Smooth muscle cell (in vitro differentiated cells): Measurements from ENCODE around the gene HMMR. TPM values are rescaled to one million over a fixed set of nuclear protein-coding genes. Genes with fewer than 3 reads are reported as not detected.
A peak's percentile ranks its signal among the peaks of the same experiment; 100 is the strongest.

Source experiments
- DNase-seq: peaks from one replicate; lab custom pipeline; 2025; ENCODE audit not compliant: unreplicated experiment; lab: John Stamatoyannopoulos, UW
- H2AFZ ChIP-seq: fragments of 200-600 bp; sonication (generic); 2 replicates; pipeline ENCODE4 v1.6.0; 2016; ENCODE audit warnings: antibody characterized with exemption, low read depth, mild to moderate bottlenecking
- H3F3A ChIP-seq: fragments of 200-600 bp; sonication (generic); 2 replicates; pipeline ENCODE4 v1.6.0; 2017; ENCODE audit warnings: antibody characterized with exemption, low read depth
- H3K27ac ChIP-seq: fragments of 200-600 bp; sonication (generic); 2 replicates; pipeline ENCODE4 v1.5.1; 2016; ENCODE audit warnings: low read depth, mild to moderate bottlenecking
- H3K27me3 ChIP-seq: fragments of 200-600 bp; sonication (generic); 2 replicates; pipeline ENCODE4 v1.6.1; 2016; ENCODE audit warnings: low read depth, mild to moderate bottlenecking
- H3K36me3 ChIP-seq: fragments of 200-600 bp; sonication (generic); 2 replicates; pipeline ENCODE4 v1.5.1; 2016; ENCODE audit warnings: low read depth
- H3K4me1 ChIP-seq: fragments of 200-600 bp; sonication (generic); 2 replicates; pipeline ENCODE4 v1.5.1; 2016; ENCODE audit warnings: low read depth
- H3K4me2 ChIP-seq: fragments of 200-600 bp; sonication (generic); 2 replicates; pipeline ENCODE4 v1.6.0; 2016; ENCODE audit warnings: mild to moderate bottlenecking
- H3K4me3 ChIP-seq: fragments of 200-600 bp; sonication (generic); 2 replicates; pipeline ENCODE4 v1.5.1; 2016; ENCODE audit warnings: mild to moderate bottlenecking
- H3K79me2 ChIP-seq: fragments of 200-600 bp; sonication (generic); 2 replicates; pipeline ENCODE4 v1.6.0; 2016; ENCODE audit warnings: low read depth, mild to moderate bottlenecking
- H3K9ac ChIP-seq: fragments of 200-600 bp; sonication (generic); 2 replicates; pipeline ENCODE4 v1.6.0; 2016; ENCODE audit warnings: low read depth
- H3K9me3 ChIP-seq: fragments of 200-600 bp; sonication (generic); replicated peaks from 2 replicates; pipeline ENCODE4 v1.5.1; 2016; ENCODE audit warnings: low read depth
- H4K20me1 ChIP-seq: fragments of 200-600 bp; sonication (generic); 2 replicates; pipeline ENCODE4 v1.6.0; 2016; ENCODE audit warnings: low read depth
- WGBS: methylation state at CpG from one replicate; pipeline ENCODE4 v1.1.7; 2016; ENCODE audit warnings: low lambda C conversion rate; 5-methylcytosine and 5-hydroxymethylcytosine counted together
- polyA plus RNA-seq: library from polyadenylated mRNA; unstranded; fragments of >200 nt; fragmentation: Nextera tagmentation; extraction: Ambion mirVana; gene quantifications from 2 replicates; pipeline ENCODE4 v1.2.1, GENCODE V29; 2016
- total RNA-seq: library from RNA; depleted of rRNA; stranded (reverse); fragments of >200 nt; gene quantifications from 2 replicates; pipeline ENCODE4 v1.2.3, GENCODE V29; 2014
- TF ChIP-seq, protein P1 (sequence below): fragments of 200-600 bp; sonication (generic); IDR thresholded peaks from 2 replicates; pipeline ENCODE4 v1.5.1; 2017; ENCODE audit warnings: borderline replicate concordance, mild to moderate bottlenecking, antibody characterized with exemption; ENCODE audit not compliant: insufficient read depth, poor library complexity, severe bottlenecking

HMMR gene
- total and polyA plus RNA-seq, 2 experiments from 2014 or later, result 6.1 to 6.4 TPM

DNA sequence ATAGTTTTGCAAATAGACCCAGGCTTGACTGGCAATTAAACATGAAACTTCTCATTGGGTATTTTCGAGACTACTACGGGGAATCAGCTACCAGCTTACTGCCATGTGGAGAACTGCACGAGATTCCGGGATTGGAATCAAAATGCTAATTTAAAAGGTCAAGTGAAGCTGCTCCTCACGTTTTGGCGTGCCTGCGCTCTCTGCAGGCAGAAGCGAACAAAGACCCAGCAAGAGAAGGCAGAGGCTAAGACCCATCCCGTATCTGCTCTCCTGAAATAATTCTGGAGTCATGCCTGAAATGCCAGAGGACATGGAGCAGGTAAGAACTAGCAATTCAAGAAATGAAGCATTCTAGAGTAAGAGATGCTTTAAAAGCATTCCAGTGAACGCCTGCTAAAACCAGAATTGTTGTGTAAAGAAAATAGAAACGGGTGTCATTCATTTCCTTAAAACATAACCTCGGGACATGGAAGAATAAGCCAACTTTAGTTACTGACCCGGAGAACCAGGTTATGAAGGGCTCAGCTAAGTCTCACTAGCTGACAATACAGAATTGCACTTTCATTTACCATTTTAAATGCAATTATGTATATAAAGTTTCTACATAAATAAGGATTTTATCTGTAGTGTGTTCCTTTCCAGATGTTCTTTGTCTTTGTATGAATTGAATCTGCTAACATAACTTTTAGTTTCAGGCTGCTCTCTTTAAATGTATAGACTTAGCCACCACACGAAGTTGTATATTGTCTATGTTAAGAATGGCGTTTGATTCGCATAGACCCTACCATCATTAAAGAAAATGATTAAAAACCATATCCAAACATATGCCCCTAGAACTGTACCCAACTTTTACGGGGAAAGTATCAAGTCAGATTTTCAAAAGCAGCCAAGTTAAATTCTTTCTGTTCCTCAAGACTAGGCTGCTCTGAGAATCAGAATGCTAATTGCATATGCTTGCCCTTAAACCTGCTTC, 43.0 kb downstream of the HMMR start:
- H3K9me3 ChIP-seq, result no peaks in the 10 kb centered on the region
- DNase-seq, result peak; percentile 3

DNA sequence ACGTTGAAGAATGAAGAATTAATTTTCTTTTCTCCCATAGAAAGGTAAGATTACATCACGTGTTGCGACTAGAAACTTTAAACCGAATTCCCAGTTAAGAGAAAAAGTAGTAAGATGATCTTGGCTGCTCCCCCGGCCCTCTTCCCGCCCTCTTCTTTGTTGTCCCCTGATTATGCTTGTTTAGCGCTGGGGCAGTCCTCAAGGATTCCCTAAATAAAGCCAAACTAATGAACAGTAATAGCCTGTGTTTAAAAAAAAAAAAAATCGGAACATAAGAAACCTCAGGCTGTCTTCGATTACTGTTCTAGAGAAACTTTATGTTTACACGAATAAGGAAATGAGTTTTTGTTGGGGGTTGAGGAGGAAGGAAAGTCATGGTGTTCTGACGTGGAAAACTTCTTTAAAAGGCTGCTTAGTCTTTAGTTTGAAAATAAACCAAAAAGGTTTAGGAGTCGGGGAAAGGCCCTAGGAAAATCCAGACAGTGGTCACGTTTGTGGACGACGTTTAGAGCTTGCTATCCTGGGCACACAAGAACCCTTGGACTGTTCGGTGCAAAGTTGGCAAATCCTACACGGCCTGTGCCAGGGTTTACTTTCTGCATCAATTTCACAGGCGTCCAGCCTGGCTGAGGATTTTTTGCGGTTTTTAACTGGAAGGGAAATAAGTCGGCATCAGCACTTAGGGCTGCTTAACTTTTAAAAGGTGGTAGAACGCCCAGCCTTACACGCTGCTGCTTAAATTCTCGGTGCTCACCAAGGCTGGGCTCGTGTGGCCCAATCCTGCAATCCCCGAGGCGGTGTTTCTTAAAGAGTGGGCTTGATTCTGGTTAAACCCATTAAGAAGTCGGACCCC, 43.9 kb downstream of the HMMR start:
- H3K36me3 ChIP-seq, result no peaks in the 10 kb centered on the region
- peaks cover 47% of the 10 kb centered on the region for H3K4me1 ChIP-seq
- peak; percentile 1 for DNase-seq
- peak overlapping the region; percentile 94 for H3K4me2 ChIP-seq
- H3K9ac ChIP-seq, result peak overlapping the region; percentile 93
- H3F3A ChIP-seq, result peaks cover 29% of the 10 kb centered on the region
- H4K20me1 ChIP-seq, result peaks cover 33% of the 10 kb centered on the region
- peak overlapping the region; percentile 94 for H3K27ac ChIP-seq
- no peaks in the 10 kb centered on the region for H3K27me3 ChIP-seq
- 1% methylated on average over 27 of the region's 27 CpGs for WGBS
- peaks cover 33% of the 10 kb centered on the region for H3K79me2 ChIP-seq
- peak overlapping the region; percentile 74 for H3K4me3 ChIP-seq
- no peaks in the 10 kb centered on the region for H3K9me3 ChIP-seq
- H2AFZ ChIP-seq, result peak overlapping the region; percentile 93
- TF ChIP-seq, protein P1, sequence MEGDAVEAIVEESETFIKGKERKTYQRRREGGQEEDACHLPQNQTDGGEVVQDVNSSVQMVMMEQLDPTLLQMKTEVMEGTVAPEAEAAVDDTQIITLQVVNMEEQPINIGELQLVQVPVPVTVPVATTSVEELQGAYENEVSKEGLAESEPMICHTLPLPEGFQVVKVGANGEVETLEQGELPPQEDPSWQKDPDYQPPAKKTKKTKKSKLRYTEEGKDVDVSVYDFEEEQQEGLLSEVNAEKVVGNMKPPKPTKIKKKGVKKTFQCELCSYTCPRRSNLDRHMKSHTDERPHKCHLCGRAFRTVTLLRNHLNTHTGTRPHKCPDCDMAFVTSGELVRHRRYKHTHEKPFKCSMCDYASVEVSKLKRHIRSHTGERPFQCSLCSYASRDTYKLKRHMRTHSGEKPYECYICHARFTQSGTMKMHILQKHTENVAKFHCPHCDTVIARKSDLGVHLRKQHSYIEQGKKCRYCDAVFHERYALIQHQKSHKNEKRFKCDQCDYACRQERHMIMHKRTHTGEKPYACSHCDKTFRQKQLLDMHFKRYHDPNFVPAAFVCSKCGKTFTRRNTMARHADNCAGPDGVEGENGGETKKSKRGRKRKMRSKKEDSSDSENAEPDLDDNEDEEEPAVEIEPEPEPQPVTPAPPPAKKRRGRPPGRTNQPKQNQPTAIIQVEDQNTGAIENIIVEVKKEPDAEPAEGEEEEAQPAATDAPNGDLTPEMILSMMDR, result no peak

More for the DNA sequence above, 43.0 kb downstream of the HMMR start:
- no peaks in the 10 kb centered on the region for H3K36me3 ChIP-seq
- no peaks in the 10 kb centered on the region for H3K27me3 ChIP-seq
- H2AFZ ChIP-seq, result peak overlapping the region; percentile 93
- WGBS, result 2% methylated on average over 17 of the region's 17 CpGs
- peaks cover 24% of the 10 kb centered on the region for H3K79me2 ChIP-seq
- H3K4me1 ChIP-seq, result peaks cover 41% of the 10 kb centered on the region
- H3K27ac ChIP-seq, result peak overlapping the region; percentile 94
- peak overlapping the region; percentile 74 for H3K4me3 ChIP-seq
- peaks cover 29% of the 10 kb centered on the region for H3F3A ChIP-seq
- peak overlapping the region; percentile 94 for H3K4me2 ChIP-seq
- TF ChIP-seq, protein P1, result peak; percentile 20
- H3K9ac ChIP-seq, result peak overlapping the region; percentile 93
- H4K20me1 ChIP-seq, result peaks cover 24% of the 10 kb centered on the region

DNA sequence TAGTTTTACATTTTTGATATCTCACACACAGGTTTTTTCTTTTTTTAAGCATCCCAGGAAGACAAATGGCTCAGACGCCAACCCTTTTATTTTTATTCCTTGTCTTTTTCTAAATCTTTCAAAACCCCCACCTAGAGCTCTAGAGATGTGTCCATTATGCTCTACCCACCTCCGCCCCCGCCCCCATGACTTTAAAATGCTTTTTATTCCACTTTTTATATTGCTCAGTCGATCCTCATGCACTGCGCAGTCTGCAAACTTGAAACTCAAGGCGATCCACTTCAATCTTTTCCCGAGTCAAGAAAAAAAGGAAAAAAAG, 44.6 kb downstream of the HMMR start:
- TF ChIP-seq, protein P1, result no peak
- Histone ChIP-seq H3K9me3 (no peaks in the 10 kb centered on the region), H3K9ac (peak overlapping the region; percentile 93), H3K79me2 (peaks cover 40% of the 10 kb centered on the region), H3K4me3 (peak overlapping the region; percentile 74), H4K20me1 (peaks cover 41% of the 10 kb centered on the region), H3F3A (peaks cover 29% of the 10 kb centered on the region), H3K36me3 (no peaks in the 10 kb centered on the region), H3K27me3 (no peaks in the 10 kb centered on the region), H2AFZ (peak overlapping the region; percentile 93), H3K27ac (peak overlapping the region; percentile 94), H3K4me1 (peaks cover 54% of the 10 kb centered on the region), H3K4me2 (peak overlapping the region; percentile 94)
- DNase-seq, result no peak
- WGBS, result 1% methylated on average over 7 of the region's 7 CpGs
